Heart left ventricle (tissue), 13 donors: ENCODE measurements around the gene USO1.
"Not testable (repeated sequence)": the region's sequence is repeated elsewhere in the genome, so short reads cannot be mapped to it uniquely, and the experiment has no call there.

Experiments used
- POLR2A ChIP-seq, 2 donors: fragments of 450-650 bp; IDR thresholded peaks; one replicate each; pipeline ENCODE4 v1.6.1; 2017; ENCODE audit warnings: antibody characterized with exemption in 2 of 2, mild to moderate bottlenecking in 2 of 2, moderate library complexity in 2 of 2
- TF ChIP-seq, protein P1 (sequence below), 12 donors: fragments of 200-600 bp; sonication (generic) in 4 of 12; IDR thresholded peaks; one replicate each; pipeline versions ENCODE4 v1.5.0 to v1.8.0; 2018 to 2022; ENCODE audit warnings: antibody characterized with exemption in 12 of 12, mild to moderate bottlenecking in 5 of 12
- donor health status: ischemic (EF 13 %, LVEDD 7.1; RV severe dilation, severe dysfunction).
- donor health status: DM: no; HTN: yes; CAD: no.
- donor health status: DM: no; HTN: no; CAD: no.
- donor health status: ischemic (EF 25% LVEDD 6.9; RV normal size, moderate dysfunction).
- donor health status: ischemic (EF 25% LVEDD 5.7; RV mildly dilated, moderate dysfunction).
- donor health status: ischemic (EF 35%, LVEDD 5.7; RV mildly dilated, moderate dysfunction).
- donor health status: nonischemic (EF 11% LVEDD 7.7; RV severe dilation, severe dysfunction).
- donor health status: DM: yes; HTN: yes; CAD: no.
- donor health status: PGD.
- donor health status: ischemic (EF 29% LVEDD 5.4; RV normal size, mild dysfunction).
- donor health status: nonischemic (EF 23%, LVEDD 6.1; RV moderate dilation, normal function).

DNA sequence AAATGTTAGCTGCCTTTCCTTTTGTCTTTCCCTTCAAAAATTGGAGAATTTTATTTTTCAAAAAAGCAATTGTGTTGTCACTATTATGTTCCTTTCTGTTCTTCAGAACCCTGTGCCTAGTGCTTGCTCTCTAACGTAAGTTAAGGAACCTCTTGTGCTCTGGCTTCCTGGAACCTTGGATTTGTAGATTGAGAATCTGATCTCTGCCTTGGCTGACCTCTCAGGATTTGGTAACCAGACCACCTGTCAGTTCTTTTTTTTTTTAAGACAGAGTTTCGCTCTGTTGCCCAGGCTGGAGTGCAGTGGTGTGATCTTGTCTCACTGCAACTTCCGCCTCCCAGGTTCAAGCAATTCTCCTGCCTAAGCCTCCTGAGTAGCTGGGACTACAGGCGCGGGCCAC, 32.3 kb upstream of the USO1 start:
- TF ChIP-seq, protein P1, sequence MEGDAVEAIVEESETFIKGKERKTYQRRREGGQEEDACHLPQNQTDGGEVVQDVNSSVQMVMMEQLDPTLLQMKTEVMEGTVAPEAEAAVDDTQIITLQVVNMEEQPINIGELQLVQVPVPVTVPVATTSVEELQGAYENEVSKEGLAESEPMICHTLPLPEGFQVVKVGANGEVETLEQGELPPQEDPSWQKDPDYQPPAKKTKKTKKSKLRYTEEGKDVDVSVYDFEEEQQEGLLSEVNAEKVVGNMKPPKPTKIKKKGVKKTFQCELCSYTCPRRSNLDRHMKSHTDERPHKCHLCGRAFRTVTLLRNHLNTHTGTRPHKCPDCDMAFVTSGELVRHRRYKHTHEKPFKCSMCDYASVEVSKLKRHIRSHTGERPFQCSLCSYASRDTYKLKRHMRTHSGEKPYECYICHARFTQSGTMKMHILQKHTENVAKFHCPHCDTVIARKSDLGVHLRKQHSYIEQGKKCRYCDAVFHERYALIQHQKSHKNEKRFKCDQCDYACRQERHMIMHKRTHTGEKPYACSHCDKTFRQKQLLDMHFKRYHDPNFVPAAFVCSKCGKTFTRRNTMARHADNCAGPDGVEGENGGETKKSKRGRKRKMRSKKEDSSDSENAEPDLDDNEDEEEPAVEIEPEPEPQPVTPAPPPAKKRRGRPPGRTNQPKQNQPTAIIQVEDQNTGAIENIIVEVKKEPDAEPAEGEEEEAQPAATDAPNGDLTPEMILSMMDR (IDR thresholded peaks at IDR 0.05), result not testable (repeated sequence)
- not testable (repeated sequence) for TF ChIP-seq POLR2A (IDR thresholded peaks at IDR 0.05)
